NOMO-1 (cell line): ENCODE results near the gene ANTXR1.
A peak's percentile ranks its signal among the peaks of the same experiment; 100 is the strongest.
"Not testable (repeated sequence)": the region's sequence is repeated elsewhere in the genome, so short reads cannot be mapped to it uniquely, and the experiment has no call there.

Source experiments
- DNase-seq, 2 experiments: peaks; one replicate each; lab custom pipeline; 2025; ENCODE audit not compliant: unreplicated experiment in 2 of 2; lab: John Stamatoyannopoulos, UW

Gene ANTXR1

GRCh38 chr2:69223759-69224511 lies 211.0 kb downstream of the ANTXR1 start:
- DNase-seq: no peak

- no peak for DNase-seq
Observed at GRCh38 chr2:69224512-69224837, 211.5 kb downstream of the ANTXR1 start.

- no peak for DNase-seq
Observed at GRCh38 chr2:69225933-69226332, 213.0 kb downstream of the ANTXR1 start.

GRCh38 chr2:69226903-69227302 lies 213.9 kb downstream of the ANTXR1 start:
- no peak for DNase-seq

- DNase-seq: no peak
Observed at GRCh38 chr2:69227716-69228115, 214.7 kb downstream of the ANTXR1 start.

GRCh38 chr2:69230946-69231345 lies 218.0 kb downstream of the ANTXR1 start:
- not testable (repeated sequence) for DNase-seq

GRCh38 chr2:69231612-69232277 lies 218.8 kb downstream of the ANTXR1 start:
- DNase-seq: peak; percentile 51 to 65

GRCh38 chr2:69235835-69236234 lies 222.9 kb downstream of the ANTXR1 start:
- DNase-seq: not testable (repeated sequence)

GRCh38 chr2:69237070-69237670 lies 224.2 kb downstream of the ANTXR1 start:
- DNase-seq: no peak

- DNase-seq: no peak
Observed at GRCh38 chr2:69238449-69239031, 225.6 kb downstream of the ANTXR1 start.

GRCh38 chr2:69241093-69241492 lies 228.1 kb downstream of the ANTXR1 start:
- no peak for DNase-seq

GRCh38 chr2:69241664-69242514 lies 228.9 kb downstream of the ANTXR1 start:
- no peak for DNase-seq

- DNase-seq: no peak
Observed at GRCh38 chr2:69242651-69243051, 229.7 kb downstream of the ANTXR1 start.

- DNase-seq: no peak
Observed at GRCh38 chr2:69243652-69244051, 230.7 kb downstream of the ANTXR1 start.

- no peak for DNase-seq
Observed at GRCh38 chr2:69244882-69245281, 231.9 kb downstream of the ANTXR1 start.

GRCh38 chr2:69247583-69247982 lies 234.6 kb downstream of the ANTXR1 start:
- no peak for DNase-seq

- DNase-seq: no peak
Observed at GRCh38 chr2:69248232-69248631, 235.3 kb downstream of the ANTXR1 start.

- DNase-seq: no peak
Observed at GRCh38 chr2:69250981-69251380, 238.0 kb downstream of the ANTXR1 start.

GRCh38 chr2:69251943-69252342 lies 239.0 kb downstream of the ANTXR1 start:
- DNase-seq: no peak

- DNase-seq: no peak
Observed at GRCh38 chr2:69253112-69253511, 240.1 kb downstream of the ANTXR1 start.
